GM06990 (cell line): ENCODE results near the gene RAPGEF4.

Experiments used
- DNase-seq: peaks from one replicate; pipeline ENCODE4 v3.0.0-alpha.2; 2011; ENCODE audit not compliant: insufficient read length; ENCODE audit errors: extremely low read depth
- H3K27me3 ChIP-seq: replicated peaks from 2 replicates; pipeline ENCODE4 v1.6.0; 2011; ENCODE audit warnings: low read length; ENCODE audit not compliant: control insufficient read depth, insufficient read depth
- H3K36me3 ChIP-seq: 2 replicates; pipeline ENCODE4 v1.5.1; 2011; ENCODE audit warnings: low read length; ENCODE audit not compliant: control insufficient read depth, insufficient read depth
- H3K4me3 ChIP-seq: replicated peaks from 2 replicates; pipeline ENCODE4 v1.5.1; 2011; ENCODE audit warnings: low read depth, mild to moderate bottlenecking, control low read depth, low read length
- CTCF ChIP-seq: IDR thresholded peaks from 2 replicates; pipeline ENCODE4 v1.5.1; 2011; ENCODE audit warnings: low read length, control low read depth, mild to moderate bottlenecking, inconsistent platforms; ENCODE audit not compliant: insufficient read depth, poor library complexity, severe bottlenecking

RAPGEF4 gene

GRCh38 chr2:172753610-172754009, 18.0 kb downstream of the RAPGEF4 start:
- Histone ChIP-seq H3K27me3 (no peaks in the 10 kb centered on the region), H3K36me3 (no peaks in the 10 kb centered on the region), H3K4me3 (no peak overlapping the region)
- no peak for TF ChIP-seq CTCF
- peak; percentile 4 for DNase-seq

GRCh38 chr2:172759441-172759840, 23.8 kb downstream of the RAPGEF4 start:
- DNase-seq, result no peak
- H3K27me3 ChIP-seq, result no peaks in the 10 kb centered on the region
- no peak for TF ChIP-seq CTCF
- H3K36me3 ChIP-seq, result no peaks in the 10 kb centered on the region
- no peak overlapping the region for H3K4me3 ChIP-seq

- no peak for TF ChIP-seq CTCF
- Histone ChIP-seq H3K27me3 (no peaks in the 10 kb centered on the region), H3K36me3 (no peaks in the 10 kb centered on the region), H3K4me3 (no peak overlapping the region)
- no peak for DNase-seq
These were observed 25.7 kb downstream of the RAPGEF4 start for GRCh38 chr2:172761306-172761705.

- H3K36me3 ChIP-seq, result no peaks in the 10 kb centered on the region
- H3K27me3 ChIP-seq, result no peaks in the 10 kb centered on the region
- H3K4me3 ChIP-seq, result no peak overlapping the region
- no peak for TF ChIP-seq CTCF
- no peak for DNase-seq
These were observed 26.9 kb downstream of the RAPGEF4 start for GRCh38 chr2:172762574-172762973.

- H3K27me3 ChIP-seq, result no peaks in the 10 kb centered on the region
- H3K36me3 ChIP-seq, result no peaks in the 10 kb centered on the region
- DNase-seq, result no peak
- no peak for TF ChIP-seq CTCF
- no peak overlapping the region for H3K4me3 ChIP-seq
These were observed 27.4 kb downstream of the RAPGEF4 start for GRCh38 chr2:172763079-172763478.

GRCh38 chr2:172765662-172766061, 30.0 kb downstream of the RAPGEF4 start:
- Histone ChIP-seq H3K4me3 (no peak overlapping the region), H3K27me3 (no peaks in the 10 kb centered on the region), H3K36me3 (no peaks in the 10 kb centered on the region)
- DNase-seq, result no peak
- no peak for TF ChIP-seq CTCF
